IMR-90 (cell line): ENCODE data around the gene HOXA13. TPM values are rescaled to one million over a fixed set of nuclear protein-coding genes. Genes with fewer than 3 reads are reported as not detected.

Experiments used
- ATAC-seq: fragments of 200-7000 bp; cut with Tn5 transposase; 2 replicates; pipeline ENCODE4 v1.9.1; 2020; ENCODE audit warnings: low read depth, mild to moderate bottlenecking, moderate library complexity
- BruUV-seq: library from RNA; stranded (reverse); fragments of 400-500 nt; replicated peaks from 2 replicates; lab custom pipeline; 2021; lab: Mats Ljungman, UMichigan
- CTCF ChIA-PET: fragments of 300-600 bp; formaldehyde crosslinking; extraction: SDS; loops from one replicate; lab custom pipeline; 2021; ENCODE audit warnings: antibody characterized with exemption; lab: Yijun Ruan, JAX
- POLR2A ChIA-PET: fragments of 300-600 bp; sonication (Branson Sonifier 250); formaldehyde crosslinking; loops from one replicate; lab custom pipeline; 2022; ENCODE audit warnings: antibody characterized with exemption; ENCODE audit not compliant: unreplicated experiment; lab: Charles Lee
- DNase-seq: peaks from one replicate; pipeline ENCODE4 v3.0.0; 2013
- H2AFZ ChIP-seq: replicated peaks from 2 replicates; pipeline ENCODE3; 2013; ENCODE audit warnings: low read length, mild to moderate bottlenecking; ENCODE audit not compliant: poor library complexity
- H2AK5ac ChIP-seq: 2 replicates; pipeline ENCODE4 v1.6.1; 2013; ENCODE audit warnings: low read depth, low read length, inconsistent platforms
- H2AK9ac ChIP-seq: replicated peaks from 2 replicates; pipeline ENCODE3; 2013; ENCODE audit warnings: mild to moderate bottlenecking, low read depth, low read length, moderate library complexity; ENCODE audit not compliant: poor library complexity
- H2BK120ac ChIP-seq: 2 replicates; pipeline ENCODE4 v1.6.1; 2013; ENCODE audit warnings: low read depth, low read length, inconsistent platforms
- H2BK15ac ChIP-seq: 3 replicates; pipeline ENCODE4 v1.6.1; 2013; ENCODE audit warnings: low read depth, low read length, inconsistent platforms
- H2BK20ac ChIP-seq: 2 replicates; pipeline ENCODE4 v1.6.1; 2013; ENCODE audit warnings: low read depth, mild to moderate bottlenecking, inconsistent platforms, low read length, moderate library complexity
- H2BK5ac ChIP-seq: 2 replicates; pipeline ENCODE4 v1.6.1; 2013; ENCODE audit warnings: mild to moderate bottlenecking, low read depth, low read length, inconsistent platforms; ENCODE audit not compliant: poor library complexity, severe bottlenecking
- H3K14ac ChIP-seq: replicated peaks from 2 replicates; pipeline ENCODE4 v1.6.1; 2013; ENCODE audit warnings: low read depth, low read length, inconsistent platforms
- H3K18ac ChIP-seq: 2 replicates; pipeline ENCODE4 v1.6.1; 2013; ENCODE audit warnings: low read depth, low read length, control low read depth
- H3K23ac ChIP-seq: 2 replicates; pipeline ENCODE4 v1.6.1; 2013; ENCODE audit warnings: low read depth, low read length, inconsistent platforms
- H3K27ac ChIP-seq: 2 replicates; pipeline ENCODE4 v1.5.1; 2013; ENCODE audit warnings: mild to moderate bottlenecking, control low read depth, low read length; ENCODE audit not compliant: insufficient read depth
- H3K27me3 ChIP-seq: 2 replicates; pipeline ENCODE4 v1.6.1; 2013; ENCODE audit warnings: low read length; ENCODE audit not compliant: control insufficient read depth, insufficient read depth
- H3K36me3 ChIP-seq: 2 replicates; pipeline ENCODE4 v1.6.1; 2013; ENCODE audit warnings: low read length, mixed read lengths; ENCODE audit not compliant: control insufficient read depth, insufficient read depth
- H3K4ac ChIP-seq: 2 replicates; pipeline ENCODE4 v1.6.1; 2013; ENCODE audit warnings: low read depth, low read length, inconsistent platforms
- H3K4me1 ChIP-seq: 2 replicates; pipeline ENCODE4 v1.6.1; 2013; ENCODE audit warnings: low read length, mixed read lengths; ENCODE audit not compliant: control insufficient read depth, insufficient read depth
- H3K4me2 ChIP-seq: 2 replicates; pipeline ENCODE4 v1.6.1; 2013; ENCODE audit warnings: low read depth, mild to moderate bottlenecking, control low read depth, low read length, moderate library complexity
- H3K4me3 ChIP-seq: 2 replicates; pipeline ENCODE4 v1.5.1; 2013; ENCODE audit warnings: low read depth, mild to moderate bottlenecking, control low read depth, low read length, moderate library complexity; ENCODE audit not compliant: insufficient read depth
- H3K56ac ChIP-seq: 2 replicates; pipeline ENCODE4 v1.6.1; 2013; ENCODE audit warnings: low read length, inconsistent platforms; ENCODE audit not compliant: insufficient read depth; ENCODE audit errors: extremely low read depth
- H3K79me1 ChIP-seq, 2 experiments: 2 replicates each; pipeline ENCODE4 v1.6.1; 2013; ENCODE audit warnings: low read length in 2 of 2, inconsistent platforms in 1 of 2, low read depth in 1 of 2
- H3K9ac ChIP-seq: 2 replicates; pipeline ENCODE4 v1.6.1; 2013; ENCODE audit warnings: low read depth, low read length, control low read depth
- H3K9me1 ChIP-seq: 2 replicates; pipeline ENCODE4 v1.6.1; 2013; ENCODE audit warnings: low read length, inconsistent platforms; ENCODE audit not compliant: insufficient read depth
- H3K9me3 ChIP-seq: 2 replicates; pipeline ENCODE4 v1.6.1; 2013; ENCODE audit warnings: low read length; ENCODE audit not compliant: control insufficient read depth, insufficient read depth
- H4K20me1 ChIP-seq: 2 replicates; pipeline ENCODE4 v1.6.1; 2013; ENCODE audit warnings: low read length, inconsistent platforms; ENCODE audit not compliant: insufficient read depth
- H4K5ac ChIP-seq: 2 replicates; pipeline ENCODE4 v1.6.1; 2013; ENCODE audit warnings: mild to moderate bottlenecking, low read depth, low read length, control low read depth
- H4K8ac ChIP-seq, 2 experiments: 2 replicates each; pipeline ENCODE4 v1.6.1; 2013; ENCODE audit warnings: low read depth in 2 of 2, low read length in 2 of 2, control low read depth in 1 of 2, inconsistent platforms in 1 of 2
- H4K91ac ChIP-seq: 2 replicates; pipeline ENCODE4 v1.6.1; 2013; ENCODE audit warnings: low read depth, low read length, inconsistent platforms; ENCODE audit not compliant: insufficient read depth
- POLR2A ChIP-seq: IDR thresholded peaks from 2 replicates; pipeline ENCODE4 v1.6.1; 2012; ENCODE audit warnings: mild to moderate bottlenecking, low read depth, low read length
- RCOR1 ChIP-seq: IDR thresholded peaks from 2 replicates; pipeline ENCODE4 v1.6.1; 2012; ENCODE audit warnings: mild to moderate bottlenecking, low read length, improper control_type of control experiment; ENCODE audit not compliant: insufficient replicate concordance
- USF2 ChIP-seq: fragments of 150-350 bp; IDR thresholded peaks from 2 replicates; pipeline ENCODE4 v1.6.1; 2017; ENCODE audit warnings: mild to moderate bottlenecking, antibody characterized with exemption, low read length, low read depth
- WGBS, 2 experiments: methylation state at CpG; one replicate each; pipeline versions ENCODE4 v1.1.5 to v1.1.7; 2013; ENCODE audit warnings: missing lambda C conversion rate in 2 of 2; ENCODE audit not compliant: insufficient read length in 1 of 2; ENCODE audit errors: extremely low coverage in 2 of 2; 5-methylcytosine and 5-hydroxymethylcytosine counted together
- dilution Hi-C: fragments of 300-500 bp; cut with HindIII; formaldehyde crosslinking; loops from one replicate; pipeline ENCODE4 v1.14.3; 2018; ENCODE audit warnings: low sequenced_read_pairs; ENCODE audit not compliant: unreplicated experiment
- in situ Hi-C: fragments of 300-500 bp; cut with MboI; formaldehyde crosslinking; loops from 3 replicates; pipeline ENCODE4 v1.14.3; 2019; ENCODE audit warnings: low sequenced_read_pairs, inconsistent platforms, mixed read lengths
- intact Hi-C: fragments of 100-400 bp; cut with micrococcal nuclease; formaldehyde crosslinking; loops from 2 replicates; pipeline ENCODE4 v1.10.0; 2022
- polyA plus RNA-seq, 3 experiments: library from polyadenylated mRNA; depleted of rRNA; stranded (reverse); fragments of >200 nt; gene quantifications; 2 replicates each; pipeline ENCODE4 v1.2.3, GENCODE V29; 2012; ENCODE audit warnings: low replicate concordance in 1 of 3
- total RNA-seq: library from RNA; depleted of rRNA; stranded (reverse); fragments of >200 nt; gene quantifications from 2 replicates; pipeline ENCODE4 v1.2.3, GENCODE V29; 2012

HOXA13 gene
- total and polyA plus RNA-seq, 2 of the 4 experiments (the other 2 are of a cell fraction): not detected

- peak; percentile 2 for ATAC-seq
- intact Hi-C loops: no loop called here
- Histone ChIP-seq H3K23ac (peak within 1 kb of the TSS; percentile 73), H2BK15ac (peak within 1 kb of the TSS; percentile 27; the same call in 2 of the 3 replicates), H2AK5ac (peak within 1 kb of the TSS; percentile 15; the same call in 1 of the 2 replicates), H2AK9ac (peak within 1 kb of the TSS; percentile 38), H3K79me1 (0 out of 4 replicates have a peak, but pooled peaks cover 0 to 19% of the 10 kb centered on the region in 2 experiments), H2AFZ (peak within 1 kb of the TSS; percentile 87), H3K9me3 (no peaks in the 10 kb centered on the region), H3K4me2 (peak within 1 kb of the TSS; percentile 87), H3K4me1 (peaks cover 12% of the 10 kb centered on the region), H3K9ac (peak within 1 kb of the TSS; percentile 54), H3K4me3 (peak within 1 kb of the TSS; percentile 54), H2BK120ac (peak within 1 kb of the TSS; percentile 57; the same call in 1 of the 2 replicates), H4K8ac (peak within 1 kb of the TSS; percentile 55 to 68; a peak in 3 of 4 replicates), H3K14ac (peak within 1 kb of the TSS; percentile 69), H3K27ac (peak within 1 kb of the TSS; percentile 81), H3K36me3 (no peaks in the 10 kb centered on the region), H3K4ac (peak within 1 kb of the TSS; percentile 57), H2BK20ac (0 out of 2 replicates have a peak within 1 kb of the TSS, but pooled peaks have one; percentile 6), H3K9me1 (peaks cover 3% of the 10 kb centered on the region; the same call in 1 of the 2 replicates), H3K56ac (no peak within 1 kb of the TSS), H4K20me1 (no peaks in the 10 kb centered on the region), H2BK5ac (peak within 1 kb of the TSS; percentile 18), H3K18ac (peak within 1 kb of the TSS; percentile 31; the same call in 1 of the 2 replicates), H3K27me3 (no peaks in the 10 kb centered on the region), H4K5ac (peak within 1 kb of the TSS; percentile 67; the same call in 1 of the 2 replicates), H4K91ac (peak within 1 kb of the TSS; percentile 40)
- dilution Hi-C loops: no loop called here
- in situ Hi-C loops: no loop called here
- CTCF ChIA-PET: interaction anchor here (0.8 kb wide), 1 partner anchor 8 kb away, joined by 3 read pairs; no protein-coding TSS in a partner anchor
- POLR2A ChIA-PET: no interaction called here
- DNase-seq: peak; percentile 59
- 19% methylated on average over 12 of the region's 53 CpGs; no CpG with 5 or more reads in 1 of the 2 experiments for WGBS, 2 experiments
- BruUV-seq: no TSS peak
- TF ChIP-seq RCOR1: no peak
- 0 out of 2 replicates have a peak, but pooled peaks have one; percentile 42 for TF ChIP-seq POLR2A
- TF ChIP-seq USF2: peak; percentile 65; the same call in 1 of the 2 replicates
Measured at GRCh38 chr7:27151931-27152815, 47.7 kb downstream of the HOXA13 start, which contains the start of gene HOXA3. TSS of gene HOXA3 (minus strand) at chr7:27152583. CDS start at chr7:27110640, 41,943 bp downstream.
